Neural progenitor cell (in vitro differentiated cells): ENCODE data around the gene SPATA6.

Experiments
- CTCF ChIP-seq: fragments of 200-600 bp; sonication (generic); IDR thresholded peaks from 2 replicates; pipeline ENCODE4 v1.5.1; 2017; ENCODE audit warnings: antibody characterized with exemption, mild to moderate bottlenecking
- EZH2phosphoT487 ChIP-seq: fragments of 200-600 bp; sonication (generic); IDR thresholded peaks from 2 replicates; pipeline ENCODE4 v1.6.1; 2017; ENCODE audit warnings: antibody characterized with exemption

GRCh38 chr1:48263041-48263440 lies 209.0 kb downstream of the SPATA6 start:
- TF ChIP-seq EZH2phosphoT487 (no peak), CTCF (no peak)
